ENCODE measurements around the gene DGKI.
"Not testable (repeated sequence)": the region's sequence is repeated elsewhere in the genome, so short reads cannot be mapped to it uniquely, and the experiment has no call there.

The DGKI gene

DNA sequence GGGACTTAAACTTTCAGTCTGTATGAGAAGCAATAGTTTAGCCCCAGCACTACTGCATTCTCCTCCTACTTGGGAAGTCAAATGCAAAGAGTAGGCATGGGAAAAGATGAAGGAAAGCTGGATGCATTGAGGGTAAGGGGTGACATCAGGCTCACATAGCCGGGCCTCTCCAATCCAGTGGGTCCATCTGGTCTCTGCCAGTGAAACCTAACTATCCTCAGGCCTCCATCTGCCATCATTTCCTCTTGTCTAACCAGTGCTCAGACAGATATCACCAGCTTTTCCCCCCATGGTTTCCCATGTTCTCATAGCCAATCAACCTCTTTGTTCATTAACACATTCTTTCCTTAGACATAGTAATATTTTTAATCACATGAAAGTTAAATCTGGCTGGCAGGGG is 118.3 kb downstream of the DGKI start:
- DNase-seq = no peak

DNA sequence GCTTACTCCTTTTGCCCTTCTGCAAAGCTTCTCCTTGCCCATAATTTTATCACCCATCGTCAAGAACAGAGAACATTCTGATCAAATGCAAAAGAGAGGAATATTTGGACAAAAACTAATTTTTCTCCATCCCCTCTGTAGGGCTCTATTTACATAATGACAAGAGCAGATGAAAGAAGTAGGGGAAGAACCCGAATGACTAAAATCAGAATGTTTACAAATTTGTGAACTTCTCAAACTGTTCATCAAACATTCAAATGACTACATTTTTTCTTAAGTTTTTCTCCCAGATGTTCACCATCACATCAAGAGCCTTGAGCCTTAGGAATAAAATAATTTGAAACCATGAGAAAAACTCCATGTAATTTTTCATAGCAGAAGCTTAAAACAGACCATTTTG is 119.4 kb downstream of the DGKI start:
- DNase-seq = no peak

DNA sequence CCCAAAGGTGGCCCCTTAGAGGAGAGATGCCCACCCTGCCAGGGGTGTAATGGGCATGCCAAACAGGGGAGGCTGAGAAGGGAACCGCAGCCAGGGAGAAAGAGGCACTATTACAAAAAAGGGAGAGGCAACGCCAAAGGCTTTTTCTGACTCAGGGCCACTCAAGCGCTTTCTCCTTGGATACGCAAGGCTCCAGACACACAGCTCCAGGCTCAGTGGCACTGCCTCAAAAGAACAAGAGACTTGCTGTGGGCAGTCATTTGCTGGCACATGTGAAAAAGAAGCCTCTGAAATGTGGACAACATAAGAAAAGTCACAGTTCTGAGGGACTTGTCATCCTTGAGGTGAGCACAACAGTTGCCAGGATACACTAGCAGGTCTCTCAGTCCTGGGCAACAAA is 128.4 kb downstream of the DGKI start:
- no peak for DNase-seq

DNA sequence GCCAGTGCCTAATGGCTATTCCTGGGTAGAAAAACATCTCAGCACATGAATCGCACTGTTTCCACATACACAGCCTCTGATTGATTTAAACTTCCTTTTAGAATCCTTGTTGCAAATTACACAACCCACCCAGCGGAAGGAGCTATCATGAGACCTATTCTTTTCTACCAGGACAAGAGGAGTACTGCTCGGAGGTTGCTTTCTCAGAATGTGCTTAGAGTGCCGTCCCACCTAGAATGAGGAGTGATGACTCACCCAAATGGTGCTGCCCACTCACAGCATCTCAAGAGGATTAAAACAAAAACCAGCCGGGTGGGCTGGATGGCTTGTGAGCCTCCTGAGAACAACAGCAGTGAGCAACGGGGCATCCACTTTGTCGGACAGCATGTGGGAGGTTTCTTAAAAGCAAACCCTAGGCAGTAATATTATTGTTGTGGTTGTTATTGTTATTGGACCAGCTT is 128.9 kb downstream of the DGKI start:
- no peak for DNase-seq

DNA sequence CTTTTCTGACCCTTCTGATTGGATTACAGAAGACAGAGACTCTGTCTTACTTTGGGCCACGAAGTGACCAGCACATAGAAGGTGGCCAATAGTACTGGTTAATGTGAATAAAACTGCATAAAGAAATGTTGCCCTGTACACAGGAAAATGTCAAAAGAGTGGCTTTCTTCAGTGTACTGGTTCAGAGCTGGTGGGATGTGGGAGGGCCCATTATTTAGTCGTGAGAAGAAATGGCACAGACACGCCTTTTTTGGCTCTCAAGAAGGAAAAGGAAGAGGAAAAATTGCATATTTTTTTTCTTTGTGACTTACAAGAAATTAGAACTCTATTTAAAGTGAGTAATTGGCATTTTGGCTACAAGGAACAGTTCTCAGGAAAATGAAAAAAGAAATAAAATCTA is 129.7 kb downstream of the DGKI start:
- DNase-seq = no peak

DNA sequence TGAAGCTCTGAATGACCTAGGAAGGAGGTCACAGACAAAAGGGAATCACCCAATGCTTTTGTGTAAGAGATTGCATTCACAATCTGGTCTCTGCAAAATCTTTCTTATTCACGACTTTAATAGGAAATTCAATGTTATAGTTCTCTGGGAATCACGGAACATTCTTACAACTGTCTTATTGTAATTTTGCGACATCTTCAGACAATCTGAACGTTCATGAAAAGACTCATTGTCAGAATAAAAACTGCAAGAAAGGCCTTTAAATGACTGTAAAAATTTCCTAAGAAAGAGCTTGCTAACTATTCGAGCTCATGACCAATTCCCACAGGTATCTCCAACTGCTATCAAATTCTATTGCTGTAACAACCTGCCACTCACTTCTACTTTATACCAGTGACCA is 130.7 kb downstream of the DGKI start:
- DNase-seq = no peak

DNA sequence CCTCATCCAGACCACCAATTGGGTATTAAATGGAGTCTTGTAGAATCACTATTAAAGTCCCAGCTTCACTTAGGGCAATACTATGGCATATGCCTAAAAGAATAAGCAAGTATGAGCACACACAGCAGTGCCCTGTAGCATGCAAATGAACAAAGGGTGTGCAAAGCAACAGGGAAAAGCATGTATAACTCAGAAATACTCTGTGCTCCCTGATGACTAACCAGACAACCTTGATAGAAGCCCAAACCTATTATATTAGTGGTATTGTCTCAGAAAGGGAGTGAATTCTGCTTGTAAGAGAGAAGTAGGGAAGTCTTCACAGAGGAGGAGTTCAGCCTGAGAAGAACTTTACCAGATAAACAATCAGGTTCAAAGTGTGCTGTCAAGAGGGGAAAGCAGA is 131.2 kb downstream of the DGKI start:
- no peak for DNase-seq

DNA sequence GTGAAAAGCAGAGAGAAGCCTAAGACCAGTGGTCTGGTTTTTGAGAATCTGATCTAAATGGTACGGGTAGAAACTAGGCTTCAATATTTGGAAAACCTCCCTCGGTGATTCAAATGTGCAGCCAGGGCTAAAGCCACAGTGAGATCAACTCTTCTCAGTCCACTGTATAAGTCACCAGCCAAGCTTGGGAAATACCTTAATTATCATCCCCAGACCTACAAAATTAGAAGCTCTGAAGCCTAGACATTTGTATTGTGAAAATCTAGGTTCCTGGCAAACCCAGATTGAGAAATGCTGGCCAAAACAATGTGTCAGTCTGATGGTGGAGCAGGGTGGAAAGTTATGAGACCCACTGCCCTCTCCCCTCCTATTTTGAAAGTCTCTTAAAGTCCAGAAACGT is 131.7 kb downstream of the DGKI start:
- DNase-seq = no peak

DNA sequence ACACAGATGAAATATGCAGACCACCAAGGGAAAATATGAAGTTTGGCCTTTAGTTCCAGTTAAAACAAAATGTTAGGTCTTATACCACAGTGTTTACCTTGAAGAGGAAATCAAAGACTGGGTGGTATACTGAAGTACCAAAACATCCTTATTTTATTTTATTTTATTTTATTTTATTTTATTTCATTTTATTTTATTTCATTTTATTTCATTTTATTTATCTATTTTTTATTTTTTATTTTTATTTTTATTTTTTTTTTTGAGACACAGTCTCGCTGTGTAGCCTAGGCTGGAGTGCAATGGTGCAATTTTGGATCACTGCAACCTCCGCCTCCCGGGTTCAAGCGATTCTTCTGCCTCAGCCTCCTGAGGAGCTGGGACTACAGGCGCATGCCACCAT is 140.4 kb downstream of the DGKI start:
- not testable (repeated sequence) for DNase-seq

DNA sequence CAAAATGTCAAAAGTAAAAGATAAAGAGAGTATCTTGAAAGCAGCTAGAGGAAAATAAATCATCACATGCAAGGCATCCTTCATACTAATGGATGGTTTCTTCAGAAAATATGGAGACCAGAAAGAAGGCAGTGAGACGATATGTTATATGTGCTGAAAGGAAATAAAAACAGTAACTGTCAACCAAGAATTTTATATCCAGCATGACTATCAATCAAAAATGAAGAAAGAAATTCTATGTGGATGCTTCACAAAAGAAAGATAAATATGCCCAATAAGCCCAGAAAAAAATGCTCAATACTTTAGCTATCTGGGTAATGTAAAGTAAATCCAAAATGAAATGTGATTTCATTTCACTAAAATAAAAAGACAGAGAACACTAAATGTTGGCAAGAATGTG is 142.1 kb downstream of the DGKI start:
- DNase-seq = no peak

DNA sequence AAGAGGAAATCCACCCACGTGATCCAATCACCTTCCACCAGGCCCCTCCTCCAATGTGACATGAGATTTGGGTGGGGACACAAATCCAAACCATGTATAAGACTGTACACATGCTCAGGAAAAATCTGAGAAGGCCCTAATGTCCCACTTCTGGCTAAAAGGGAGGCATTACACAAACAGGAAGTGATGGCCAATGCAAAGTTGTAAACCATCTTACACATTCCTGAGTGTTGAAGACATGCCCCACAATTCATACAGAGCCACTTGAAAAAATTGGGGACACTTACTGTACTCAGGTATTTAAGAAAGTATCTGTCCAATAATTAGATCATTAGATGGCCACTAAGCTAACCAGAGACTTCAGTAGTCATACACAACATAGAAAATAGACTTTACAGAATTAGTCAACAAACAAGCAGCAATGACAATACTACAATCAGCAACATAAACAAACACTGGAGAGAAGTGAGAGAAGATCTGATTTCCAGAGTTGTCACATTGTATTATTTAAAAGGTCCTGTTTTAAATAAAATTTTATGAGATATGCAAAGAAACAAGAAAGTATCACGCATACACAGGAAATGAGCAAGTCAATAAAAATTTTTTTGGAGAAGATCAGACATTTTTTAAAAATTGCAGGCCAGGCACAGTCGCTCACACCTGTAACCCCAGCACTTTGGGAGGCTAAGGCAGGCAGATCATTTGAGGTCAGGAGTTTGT is 143.3 kb downstream of the DGKI start:
- DNase-seq = no peak

DNA sequence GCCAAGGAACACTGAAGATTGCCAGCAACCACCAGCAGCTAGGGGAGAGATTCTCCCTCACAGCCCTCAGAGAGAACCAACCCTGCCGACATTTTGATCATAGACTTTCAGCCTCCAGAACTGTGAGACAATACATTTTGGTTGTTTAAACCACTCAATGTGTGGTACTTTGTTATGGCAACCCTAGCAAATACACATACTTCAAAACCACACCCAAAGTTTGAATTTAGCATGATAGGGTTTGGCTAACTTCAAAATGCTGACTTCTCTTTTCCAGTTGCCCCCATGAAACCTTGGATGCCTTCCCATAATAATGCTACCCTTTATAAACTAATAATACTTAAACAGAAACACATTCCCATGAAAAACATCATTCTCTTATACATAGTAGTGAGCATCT is 149.8 kb downstream of the DGKI start:
- DNase-seq = no peak

DNA sequence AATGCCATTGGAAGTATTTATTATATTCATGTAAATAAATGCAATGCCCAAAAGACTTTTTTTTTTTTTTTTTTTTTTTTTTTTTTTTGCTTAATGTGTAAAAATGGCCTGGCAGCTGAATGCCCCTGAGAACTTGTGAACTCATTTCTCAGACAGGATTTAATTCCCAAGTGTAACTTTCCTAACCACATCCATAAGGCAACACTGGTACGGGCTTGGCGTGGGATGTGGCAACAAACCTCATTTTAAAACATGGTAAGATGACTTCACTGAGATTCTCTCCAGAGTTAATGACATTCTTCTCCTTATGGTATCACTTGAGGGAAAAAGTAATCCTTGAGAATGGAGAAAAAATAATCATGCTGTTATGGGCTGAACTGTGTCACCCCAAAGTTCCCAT is 150.4 kb downstream of the DGKI start:
- no peak for DNase-seq

DNA sequence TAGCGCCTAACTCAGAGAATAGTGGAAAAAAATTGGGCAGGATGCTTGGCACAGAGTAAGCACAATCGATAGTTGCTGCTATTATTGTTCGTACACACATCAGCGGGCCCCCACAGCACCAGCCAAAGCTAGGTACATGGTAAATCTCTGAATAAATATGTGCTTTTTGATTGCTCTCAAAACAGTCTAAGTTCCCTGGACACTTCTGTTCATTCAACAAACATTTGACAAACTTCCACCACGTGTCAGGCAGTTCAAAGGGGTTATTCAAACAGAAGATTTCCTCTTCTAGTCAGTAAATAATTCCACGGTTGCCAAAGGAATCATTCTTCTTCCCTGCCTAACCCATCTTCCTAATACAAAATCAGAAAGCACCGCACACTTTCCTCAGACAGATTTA is 150.8 kb downstream of the DGKI start:
- no peak for DNase-seq

DNA sequence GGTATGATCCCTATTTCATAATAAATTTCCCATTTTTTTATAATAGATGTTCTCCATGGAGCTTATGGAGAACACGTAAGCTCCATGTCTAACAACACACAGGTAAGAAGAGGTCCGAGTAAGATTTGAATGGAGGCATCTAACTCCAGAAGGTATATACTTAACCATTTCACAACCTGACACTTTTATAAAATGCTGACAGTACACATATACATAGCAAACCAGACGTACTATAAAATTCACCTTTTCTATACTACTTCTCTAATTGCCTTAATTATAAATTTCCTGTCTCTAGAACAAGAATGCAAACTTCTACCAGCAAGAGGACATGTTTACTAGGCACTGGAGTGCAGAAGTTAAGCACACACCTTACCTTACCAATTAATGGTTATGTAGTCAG is 151.3 kb downstream of the DGKI start:
- no peak for DNase-seq

DNA sequence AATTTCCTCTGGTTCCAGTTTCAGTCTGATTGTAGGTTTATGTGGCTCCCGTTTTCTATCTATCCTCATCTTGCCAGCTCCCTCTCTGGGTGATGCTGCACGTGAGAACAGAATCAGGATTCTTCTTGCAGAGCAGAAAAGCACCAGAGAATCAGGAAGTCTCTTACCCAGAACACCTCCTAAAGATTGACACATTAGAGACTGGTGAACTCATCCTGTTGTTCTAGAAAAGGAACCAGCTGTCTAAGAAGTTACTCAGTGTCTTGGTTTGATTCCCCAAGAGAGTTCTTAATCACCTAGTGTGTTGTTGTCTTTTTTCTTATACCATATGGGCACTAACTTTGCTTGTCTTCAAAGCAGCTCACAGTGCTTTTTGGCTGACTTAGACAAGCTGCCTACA is 152.4 kb downstream of the DGKI start:
- DNase-seq = no peak

DNA sequence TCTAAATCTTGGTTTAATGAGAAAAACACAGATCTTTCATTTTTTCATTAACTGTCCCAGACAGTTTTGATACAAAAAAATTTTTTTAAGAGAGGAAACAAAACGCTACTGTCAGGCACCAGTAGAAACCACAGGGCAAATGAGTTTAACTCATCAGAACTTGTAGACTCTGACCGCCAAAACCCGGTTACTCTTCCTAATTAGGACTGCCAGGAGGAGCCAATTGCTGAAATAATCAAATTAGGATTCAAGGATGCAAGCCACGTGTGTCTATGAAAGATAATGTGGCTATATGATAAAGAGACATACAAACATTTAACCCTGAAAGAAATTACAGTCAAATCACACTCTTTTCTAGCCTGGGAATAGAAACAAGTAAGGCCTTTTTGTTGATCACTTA is 154.4 kb downstream of the DGKI start:
- no peak for DNase-seq

DNA sequence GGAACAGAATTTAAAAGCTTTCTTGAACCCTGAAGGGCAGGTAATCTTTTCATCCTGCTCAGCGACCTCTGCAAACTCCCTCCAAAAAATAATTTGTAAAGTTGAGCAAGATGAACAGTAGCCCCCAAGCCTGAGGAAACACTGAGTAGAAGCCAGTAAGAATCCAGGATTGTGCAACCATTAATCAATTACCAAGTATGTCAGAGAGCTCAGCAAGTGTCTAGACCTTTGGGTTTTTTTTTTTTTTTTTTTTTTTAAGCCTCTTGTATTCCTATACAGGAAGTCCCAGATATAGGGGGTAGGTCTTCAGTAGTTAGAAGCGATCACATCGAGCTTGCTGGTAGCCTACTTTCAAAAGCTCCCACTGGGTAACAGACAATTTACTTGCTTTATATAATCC is 155.2 kb downstream of the DGKI start:
- DNase-seq = no peak

DNA sequence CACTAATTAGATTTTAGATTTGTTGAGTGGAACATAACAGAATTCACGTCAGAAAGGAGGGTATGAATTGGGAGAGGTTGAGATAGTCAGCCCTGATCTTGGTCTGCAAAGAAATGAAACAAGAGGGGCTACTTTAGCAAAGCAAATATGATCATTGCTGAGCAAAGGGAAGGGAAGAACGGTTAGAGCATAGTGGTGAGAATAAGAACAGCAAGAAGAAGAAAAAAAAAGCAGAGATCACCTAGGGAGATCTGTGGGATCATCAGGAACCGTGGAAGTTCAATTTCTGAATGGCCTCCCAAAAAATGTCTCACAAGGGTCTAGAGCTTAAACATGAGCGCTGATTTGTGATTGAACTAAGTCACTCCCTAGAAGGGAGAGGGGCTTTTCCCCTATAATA is 156.1 kb downstream of the DGKI start:
- no peak for DNase-seq

DNA sequence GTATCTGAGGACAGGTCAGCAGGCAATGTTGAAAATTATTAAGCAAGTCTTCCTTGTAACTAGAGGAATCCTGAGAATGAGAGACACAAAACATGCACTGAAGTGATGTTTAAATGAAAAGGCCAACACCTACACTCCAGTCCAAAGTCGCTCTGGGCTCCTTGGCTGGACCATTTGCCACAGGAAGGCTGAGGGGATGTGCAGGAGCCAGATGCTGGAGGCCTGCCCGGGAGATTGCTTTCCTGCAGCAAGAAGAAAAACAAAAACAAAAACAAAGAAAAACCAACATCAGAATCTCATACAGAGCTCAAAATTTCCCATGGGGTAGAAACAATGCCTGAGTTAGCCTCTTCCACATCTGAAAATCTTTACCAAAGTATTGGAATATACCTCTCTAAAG is 157.0 kb downstream of the DGKI start:
- DNase-seq = no peak

DNA sequence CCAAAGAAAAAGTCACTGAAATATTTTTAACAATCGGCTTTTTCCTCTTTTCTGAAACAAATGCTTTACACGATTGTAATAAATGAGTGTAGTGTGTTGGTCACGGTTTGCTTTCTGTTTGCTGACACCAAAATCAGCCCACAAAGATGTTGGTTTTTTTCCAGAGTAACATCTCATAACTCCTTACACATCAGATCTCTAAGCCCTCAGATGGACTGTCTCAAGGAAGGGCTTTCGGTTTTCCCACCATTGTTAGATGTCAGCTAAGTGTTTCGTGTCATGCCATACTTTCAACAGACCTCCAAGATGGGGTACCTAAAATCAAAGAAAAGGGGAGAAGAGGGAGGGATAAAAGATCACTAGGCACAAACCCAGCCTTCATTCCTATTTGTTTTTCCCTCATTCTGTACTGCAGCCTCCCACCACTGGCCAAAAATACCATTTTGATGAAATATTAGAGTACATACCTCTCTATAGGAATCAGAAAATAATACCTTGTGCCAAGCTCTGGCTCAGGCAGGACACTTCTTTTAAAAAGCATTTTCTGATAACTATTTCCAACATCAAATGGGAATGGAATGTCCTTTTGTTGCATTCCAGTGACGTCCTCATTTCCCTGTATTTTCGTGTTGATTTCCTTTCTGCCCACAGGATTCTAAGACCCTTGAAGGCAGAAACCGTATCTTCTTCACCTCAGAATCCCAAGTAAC is 159.1 kb downstream of the DGKI start:
- DNase-seq = no peak

DNA sequence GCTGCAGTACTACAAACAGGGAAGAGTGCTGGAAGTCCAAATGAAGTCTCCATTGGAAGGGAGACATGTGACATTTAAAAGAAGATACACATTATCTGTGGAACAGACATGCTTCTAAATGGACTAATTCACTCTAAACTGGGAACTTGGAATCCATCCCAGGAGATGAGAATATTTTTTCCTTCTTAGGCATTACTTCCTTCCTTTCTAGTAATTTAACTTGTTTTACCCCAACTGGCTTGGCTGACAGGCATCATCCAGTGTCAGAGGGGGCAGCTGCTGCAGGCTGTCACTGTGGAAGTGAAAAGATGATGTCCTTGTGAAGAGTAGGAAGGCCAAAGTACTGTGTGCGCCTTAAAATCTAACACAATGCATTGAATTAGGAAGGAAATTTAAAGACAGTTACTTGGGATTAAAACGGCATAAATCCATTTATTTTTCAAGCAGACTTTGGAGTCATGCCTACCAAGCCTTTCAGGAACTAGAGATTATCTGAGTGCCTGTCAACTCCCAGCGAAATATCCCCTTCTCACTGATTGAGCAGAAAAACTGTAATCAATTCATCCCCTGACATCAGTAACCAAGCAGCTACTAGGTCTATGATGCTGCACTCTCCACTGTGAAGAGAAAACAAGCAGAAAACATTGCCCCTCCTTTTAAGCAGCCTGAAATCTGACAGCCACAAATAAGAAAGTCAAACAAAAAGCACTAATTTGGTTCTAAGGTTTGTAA is 161.2 kb downstream of the DGKI start:
- DNase-seq = no peak

DNA sequence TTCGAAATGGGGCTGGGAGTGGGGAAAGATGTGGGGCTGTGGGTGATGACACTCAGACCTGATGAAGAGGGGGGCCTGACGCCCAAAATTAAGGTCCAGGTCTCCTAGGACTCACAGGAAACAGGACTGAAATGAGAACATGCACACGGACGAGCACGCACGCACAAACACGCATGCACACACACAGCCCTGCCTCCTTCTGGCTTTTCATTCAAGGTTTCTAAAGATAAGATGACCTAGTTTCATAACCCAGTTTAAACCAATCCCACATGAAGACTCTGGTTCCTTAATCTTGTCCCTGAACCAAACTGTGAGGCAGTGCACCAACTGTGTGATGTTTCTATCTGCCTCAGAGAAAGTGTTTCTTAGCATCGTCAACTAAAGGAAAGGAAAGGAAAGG is 162.0 kb downstream of the DGKI start:
- no peak for DNase-seq

DNA sequence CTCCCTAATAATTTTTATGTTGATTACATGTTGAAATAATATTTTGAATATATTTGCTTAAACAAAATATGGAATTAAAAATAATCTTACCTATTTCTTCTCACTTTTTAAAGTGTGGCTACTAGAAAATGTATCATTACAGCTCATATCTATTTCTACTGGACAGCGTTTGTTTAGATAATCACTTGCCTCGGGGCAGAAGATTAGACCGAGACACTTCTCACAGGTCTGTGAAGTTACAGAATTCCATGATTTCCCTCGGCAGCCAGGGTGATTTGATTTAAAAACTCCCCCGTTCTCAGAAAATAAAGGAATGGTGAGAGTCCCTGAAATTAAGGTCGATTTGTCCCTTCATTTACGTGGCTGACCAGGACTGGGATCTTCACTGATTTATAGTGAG is 162.5 kb downstream of the DGKI start:
- DNase-seq = no peak
